Mucosa of gallbladder (tissue), 1 donor: ENCODE results near the gene PAIP2B. TPM values are rescaled to one million over a fixed set of nuclear protein-coding genes. Genes with fewer than 3 reads are reported as not detected.
"Not testable (repeated sequence)": the region's sequence is repeated elsewhere in the genome, so short reads cannot be mapped to it uniquely, and the experiment has no call there.

ENCODE experiments used
- DNase-seq: peaks from one replicate; pipeline ENCODE4 v3.0.0-alpha.2; 2020; ENCODE audit warnings: low spot score
- total RNA-seq: library from RNA; stranded (reverse); gene quantifications from one replicate; pipeline ENCODE4 v1.2.1, GENCODE V29; 2021
- donor health status: DM: no; HTN: no; CAD: no.

Gene PAIP2B
- total RNA-seq, 1 donor from 2014 or later, result 6.9 TPM

GRCh38 chr2:71220743-71221142, 6.2 kb downstream of the PAIP2B start:
- no peak for DNase-seq

- DNase-seq, result no peak
Measured at GRCh38 chr2:71216501-71216900, 10.4 kb downstream of the PAIP2B start.

GRCh38 chr2:71215447-71215846, 11.5 kb downstream of the PAIP2B start:
- DNase-seq, result no peak

- DNase-seq, result no peak
Measured at GRCh38 chr2:71212336-71212735, 14.6 kb downstream of the PAIP2B start.

GRCh38 chr2:71210292-71210691, 16.6 kb downstream of the PAIP2B start:
- DNase-seq, result no peak

- no peak for DNase-seq
Measured at GRCh38 chr2:71208756-71209155, 18.1 kb downstream of the PAIP2B start.

GRCh38 chr2:71207601-71208000, 19.3 kb downstream of the PAIP2B start:
- DNase-seq, result no peak

- DNase-seq, result no peak
Measured at GRCh38 chr2:71206271-71206670, 20.6 kb downstream of the PAIP2B start.

GRCh38 chr2:71191570-71191943, 35.3 kb downstream of the PAIP2B start:
- no peak for DNase-seq

GRCh38 chr2:71190656-71191569, 36.0 kb downstream of the PAIP2B start:
- DNase-seq, result no peak

GRCh38 chr2:71187589-71187988, 39.3 kb downstream of the PAIP2B start:
- DNase-seq, result no peak

- DNase-seq, result no peak
Measured at GRCh38 chr2:71186973-71187372, 39.9 kb downstream of the PAIP2B start.

GRCh38 chr2:71183306-71184115, 43.4 kb downstream of the PAIP2B start:
- not testable (repeated sequence) for DNase-seq

GRCh38 chr2:71181316-71181715, 45.6 kb downstream of the PAIP2B start:
- no peak for DNase-seq

GRCh38 chr2:71178836-71179235, 48.1 kb downstream of the PAIP2B start:
- DNase-seq, result not testable (repeated sequence)

- no peak for DNase-seq
Measured at GRCh38 chr2:71174207-71174606, 52.7 kb downstream of the PAIP2B start.

- DNase-seq, result no peak
Measured at GRCh38 chr2:71173096-71173495, 53.8 kb downstream of the PAIP2B start.

- no peak for DNase-seq
Measured at GRCh38 chr2:71166812-71167211, 60.1 kb downstream of the PAIP2B start.

GRCh38 chr2:71157124-71157793, 69.6 kb downstream of the PAIP2B start:
- DNase-seq, result peak; percentile 17

- DNase-seq, result no peak
Measured at GRCh38 chr2:71156573-71156972, 70.3 kb downstream of the PAIP2B start.

- no peak for DNase-seq
Measured at GRCh38 chr2:71155846-71156245, 71.1 kb downstream of the PAIP2B start.

- DNase-seq, result no peak
Measured at GRCh38 chr2:71154798-71155197, 72.1 kb downstream of the PAIP2B start.
